HG03095 (cell line): ENCODE measurements around the gene WWOX.
A peak's percentile ranks its signal among the peaks of the same experiment; 100 is the strongest.
"Not testable (repeated sequence)": the region's sequence is repeated elsewhere in the genome, so short reads cannot be mapped to it uniquely, and the experiment has no call there.

Source experiments
- ATAC-seq: cut with Tn5 transposase; IDR thresholded peaks from one replicate; pipeline ENCODE4 v1.9.1; 2021; ENCODE audit warnings: moderate library complexity; ENCODE audit not compliant: unreplicated experiment

Gene WWOX

GRCh38 chr16:78099271-78100111 lies at the start of gene WWOX:
Gene WWOX (plus strand): TSS chr16:78099654.
- peak; percentile 95 for ATAC-seq

DNA sequence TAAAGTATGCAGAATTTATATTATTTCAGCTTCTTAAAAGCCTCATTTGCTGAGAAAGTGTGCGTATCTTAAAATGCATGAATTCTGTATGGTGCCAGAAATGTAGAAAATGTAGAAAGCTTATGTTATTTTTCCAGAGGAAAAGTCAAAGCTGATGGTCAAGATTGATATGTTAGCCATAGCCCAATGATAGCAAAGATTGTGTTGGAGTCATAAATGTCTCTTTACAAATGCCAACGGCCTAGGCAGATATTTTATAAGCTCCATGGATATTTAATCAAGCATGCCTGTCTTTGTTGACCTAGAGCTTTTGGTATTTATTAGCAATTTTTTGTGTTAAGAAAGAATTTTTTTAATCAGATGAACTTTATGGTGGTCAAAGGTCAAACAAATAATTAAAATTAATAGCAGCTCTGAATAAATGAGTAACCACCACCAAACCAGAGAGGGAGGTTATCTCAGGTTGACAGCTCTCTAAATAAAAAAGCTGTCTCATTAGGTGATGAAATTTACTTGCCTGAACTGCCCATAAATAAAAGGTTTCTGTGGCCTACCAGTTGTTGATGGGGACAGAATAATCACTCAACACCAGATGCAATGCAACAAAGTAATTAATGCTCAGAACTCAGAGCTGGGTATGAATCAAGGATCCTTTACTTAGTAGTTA lies 48.6 kb upstream of the WWOX start:
- no peak for ATAC-seq

- ATAC-seq, result no peak
Observed at GRCh38 chr16:78057803-78058564, 41.5 kb upstream of the WWOX start.

DNA sequence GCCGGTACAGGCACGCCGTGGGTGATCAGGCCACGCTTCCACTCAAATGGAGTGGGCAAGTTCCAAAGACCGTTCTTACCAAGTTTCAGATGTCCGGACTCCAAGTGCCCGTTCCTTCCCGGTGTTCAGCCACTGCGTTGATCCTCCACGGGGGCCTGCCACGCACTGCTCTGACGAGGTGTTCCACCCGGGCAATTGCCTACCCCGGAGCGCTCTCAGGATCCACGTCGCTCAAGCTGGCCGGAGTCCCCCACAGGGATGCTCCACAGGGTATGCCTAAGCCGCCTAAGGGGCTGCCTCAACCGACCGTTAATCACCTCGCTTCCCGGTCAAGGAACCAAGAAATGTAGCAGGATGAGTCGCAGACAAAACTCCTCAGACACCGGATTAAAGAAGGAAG lies 39.6 kb upstream of the WWOX start:
- not testable (repeated sequence) for ATAC-seq

GRCh38 chr16:78060295-78060694 lies 39.2 kb upstream of the WWOX start:
- ATAC-seq, result no peak

- no peak for ATAC-seq
Observed at GRCh38 chr16:78060809-78061208, 38.6 kb upstream of the WWOX start.

- no peak for ATAC-seq
Observed at GRCh38 chr16:78065319-78065718, 34.1 kb upstream of the WWOX start.

GRCh38 chr16:78069913-78070312 lies 29.5 kb upstream of the WWOX start:
- ATAC-seq, result no peak

GRCh38 chr16:78072275-78072674 lies 27.2 kb upstream of the WWOX start:
- no peak for ATAC-seq

GRCh38 chr16:78075800-78076199 lies 23.7 kb upstream of the WWOX start:
- ATAC-seq, result no peak

DNA sequence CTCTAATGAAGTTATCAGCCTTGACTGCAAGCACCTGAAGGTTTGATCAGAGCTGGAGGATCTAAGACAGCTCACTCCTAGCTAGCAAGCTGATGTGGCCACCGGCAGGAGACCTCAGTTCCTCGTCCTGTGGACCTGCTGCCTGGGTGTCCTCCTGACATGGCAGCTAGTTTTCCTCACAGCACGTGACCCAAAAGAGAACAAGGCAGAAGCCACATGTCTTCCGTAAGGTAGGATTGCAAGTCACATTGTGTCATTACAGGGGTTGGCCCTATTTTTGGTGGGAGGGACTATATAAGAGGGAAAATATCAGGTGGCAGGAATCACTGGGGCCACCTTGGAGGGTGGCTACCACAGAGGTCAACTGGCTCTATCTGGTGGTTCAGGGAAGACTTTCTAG lies 18.1 kb upstream of the WWOX start:
- ATAC-seq, result no peak

DNA sequence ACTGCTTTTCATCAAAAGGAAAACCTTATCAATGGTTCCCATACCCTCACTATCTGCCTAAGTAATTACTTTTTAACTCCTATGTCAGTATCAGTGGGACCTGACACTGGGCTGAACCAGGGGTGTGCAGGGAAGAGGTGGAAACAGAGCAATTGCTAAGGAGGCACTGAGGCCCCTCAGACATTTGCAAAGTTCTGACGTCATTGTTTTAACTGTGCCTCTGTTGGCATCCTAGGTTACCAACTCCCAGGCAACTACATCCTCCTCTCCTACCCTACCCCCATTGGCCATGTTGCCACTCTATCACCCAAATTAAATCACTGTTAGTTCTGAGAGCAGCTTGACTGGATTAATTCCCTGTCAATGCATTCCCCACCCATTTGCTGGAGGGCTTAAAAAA lies 8.0 kb upstream of the WWOX start:
- no peak for ATAC-seq

DNA sequence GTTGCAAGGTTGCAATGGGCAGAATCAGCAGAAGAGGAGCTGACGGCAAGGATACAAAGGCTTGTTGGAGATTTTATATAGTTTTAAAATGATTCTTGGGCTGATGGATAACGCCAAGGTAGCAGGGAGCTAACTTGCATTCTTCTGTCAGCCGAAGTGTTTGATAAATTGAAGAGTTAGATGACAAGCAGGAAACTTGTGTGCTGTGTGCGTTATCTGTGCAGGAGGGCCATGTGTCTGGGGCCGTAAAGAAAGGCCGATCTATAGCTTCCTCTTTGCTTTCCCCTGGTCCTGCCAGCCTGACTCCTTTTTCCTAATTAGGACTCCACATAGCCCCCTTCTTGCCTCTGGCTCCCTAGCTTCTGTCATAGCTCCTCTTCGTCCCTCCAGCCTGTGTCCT lies 6.7 kb upstream of the WWOX start:
- no peak for ATAC-seq

- ATAC-seq, result no peak
Observed at GRCh38 chr16:78094166-78094565, 5.3 kb upstream of the WWOX start.

DNA sequence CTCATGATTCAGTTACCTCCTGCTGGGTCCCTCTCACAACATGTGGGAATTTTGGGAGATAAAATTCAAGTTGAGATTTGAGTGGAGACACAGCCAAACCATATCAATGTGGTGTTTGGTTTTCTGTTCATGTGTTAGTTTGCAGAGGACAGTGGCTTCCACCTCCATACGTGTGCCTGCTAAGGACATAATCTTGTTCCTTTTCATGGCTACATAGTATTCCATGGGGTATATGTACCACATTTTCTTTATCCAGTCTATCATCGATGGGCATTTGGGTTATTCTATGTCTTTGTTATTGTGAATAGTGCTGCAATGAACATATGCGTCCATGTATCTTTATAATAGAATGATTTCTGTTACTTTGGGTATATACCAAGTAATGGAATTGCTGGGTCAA lies 4.5 kb upstream of the WWOX start:
- no peak for ATAC-seq

- no peak for ATAC-seq
Observed at GRCh38 chr16:78096386-78096785, 3.1 kb upstream of the WWOX start.

DNA sequence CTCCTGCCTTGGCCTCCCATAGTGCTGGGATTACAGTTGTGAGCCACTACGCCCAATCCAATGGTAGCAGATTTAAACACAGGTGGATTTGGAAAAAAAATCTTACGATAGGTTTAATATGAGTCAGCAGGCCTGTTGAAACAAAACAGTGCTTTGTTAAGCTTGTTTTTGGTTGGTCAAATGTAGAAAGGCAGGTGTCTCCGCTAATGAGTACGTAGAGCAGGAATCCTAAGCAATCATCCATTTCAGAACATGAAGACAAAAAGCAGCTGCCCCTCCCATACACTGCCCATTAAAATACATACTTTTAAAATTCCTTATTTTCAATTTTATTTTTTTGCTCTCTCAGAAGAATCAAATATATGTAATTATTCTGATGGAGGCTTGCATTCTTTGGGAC lies 1.9 kb upstream of the WWOX start:
- no peak for ATAC-seq

DNA sequence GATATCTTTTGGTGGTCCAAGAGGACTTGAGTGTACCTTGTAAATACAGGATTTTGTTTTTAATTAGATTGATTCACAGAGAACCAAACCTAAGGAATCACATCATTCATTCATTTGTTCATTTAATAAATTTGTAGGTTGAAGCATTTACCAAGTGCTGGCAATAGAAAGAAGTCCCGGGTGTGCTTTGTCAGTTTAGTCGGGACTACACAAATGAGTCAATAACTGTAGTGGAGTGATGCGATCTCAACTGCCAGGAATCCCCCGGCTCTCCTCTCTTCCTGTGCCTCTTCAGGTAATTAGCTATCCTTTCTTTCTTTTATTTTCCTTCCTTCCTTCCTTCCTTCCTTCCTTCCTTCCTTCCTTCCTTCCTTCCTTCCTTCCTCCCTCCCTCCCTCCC lies 1.4 kb upstream of the WWOX start:
- no peak for ATAC-seq

DNA sequence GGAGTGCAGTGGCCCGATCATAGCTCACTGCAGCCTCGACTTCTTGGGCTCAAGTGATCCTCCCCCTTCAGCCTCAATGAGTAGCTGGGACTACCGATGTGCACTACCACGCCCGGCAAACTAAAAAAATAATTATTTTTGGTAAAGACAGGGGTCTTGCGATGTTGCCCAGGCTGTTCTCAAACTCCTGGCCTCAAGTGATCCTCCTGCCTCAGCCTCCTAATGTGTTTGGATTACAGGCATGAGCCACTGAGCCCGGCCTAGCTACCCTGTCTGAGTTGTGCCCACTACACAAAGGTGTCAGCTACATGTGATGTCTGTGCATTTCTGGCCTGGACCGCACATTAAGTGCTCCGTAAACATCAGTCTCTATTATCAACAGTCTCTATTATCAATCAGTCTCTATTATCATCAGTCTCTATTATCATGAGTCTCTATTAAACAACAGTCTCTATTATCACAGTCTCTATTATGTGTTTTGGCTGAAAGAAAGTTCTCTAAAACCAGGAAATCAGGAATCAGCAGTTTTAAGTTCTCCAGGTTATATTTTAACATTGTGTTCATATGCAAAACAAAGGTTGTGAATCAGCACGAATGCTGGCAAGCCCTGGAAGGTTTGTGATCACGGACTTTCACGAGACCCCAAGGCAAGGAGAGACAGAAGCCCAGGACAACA lies 721 bp upstream of the WWOX start:
- ATAC-seq, result no peak

- no peak for ATAC-seq
Observed at GRCh38 chr16:78100112-78100467, 636 bp downstream of the WWOX start.

GRCh38 chr16:78102122-78102660 lies 2.7 kb downstream of the WWOX start:
- no peak for ATAC-seq
